Measurements from ENCODE around the gene TNS1. TPM values are rescaled to one million over a fixed set of nuclear protein-coding genes. Genes with fewer than 3 reads are reported as not detected.

TNS1 gene
- total and polyA plus RNA-seq, 2 experiments from 2014 or later = 16.2 to 27.6 TPM

GRCh38 chr2:218041302-218042168 is 38.7 kb upstream of the TNS1 start:
- no peak for DNase-seq (ENCODE audit: low spot score)
- Histone ChIP-seq H3K9me3 (ENCODE audit: low read depth) (no peaks in the 10 kb centered on the region), H3K27ac (no peak overlapping the region), H3K79me2 (no peaks in the 10 kb centered on the region), H3K36me3 (replicated peaks; ENCODE audit: insufficient read depth, low read depth) (no peaks in the 10 kb centered on the region), H3K27me3 (peaks cover 28% of the 10 kb centered on the region), H2AFZ (no peak overlapping the region), H4K20me1 (ENCODE audit: insufficient read depth, poor library complexity, severe bottlenecking) (no peaks in the 10 kb centered on the region), H3K4me1 (ENCODE audit: insufficient read depth) (no peaks in the 10 kb centered on the region), H3K4me2 (no peak overlapping the region), H3K4me3 (no peak overlapping the region), H3K9me2 (replicated peaks; ENCODE audit: insufficient read depth) (no peaks in the 10 kb centered on the region)
- TF ChIP-seq EZH2 (IDR thresholded peaks at IDR 0.05; ENCODE audit: borderline replicate concordance) (no peak), EZH2phosphoT487 (IDR thresholded peaks at IDR 0.05; ENCODE audit: low read depth, severe bottlenecking, unreplicated experiment) (no peak)
- TF ChIP-seq, protein P1, sequence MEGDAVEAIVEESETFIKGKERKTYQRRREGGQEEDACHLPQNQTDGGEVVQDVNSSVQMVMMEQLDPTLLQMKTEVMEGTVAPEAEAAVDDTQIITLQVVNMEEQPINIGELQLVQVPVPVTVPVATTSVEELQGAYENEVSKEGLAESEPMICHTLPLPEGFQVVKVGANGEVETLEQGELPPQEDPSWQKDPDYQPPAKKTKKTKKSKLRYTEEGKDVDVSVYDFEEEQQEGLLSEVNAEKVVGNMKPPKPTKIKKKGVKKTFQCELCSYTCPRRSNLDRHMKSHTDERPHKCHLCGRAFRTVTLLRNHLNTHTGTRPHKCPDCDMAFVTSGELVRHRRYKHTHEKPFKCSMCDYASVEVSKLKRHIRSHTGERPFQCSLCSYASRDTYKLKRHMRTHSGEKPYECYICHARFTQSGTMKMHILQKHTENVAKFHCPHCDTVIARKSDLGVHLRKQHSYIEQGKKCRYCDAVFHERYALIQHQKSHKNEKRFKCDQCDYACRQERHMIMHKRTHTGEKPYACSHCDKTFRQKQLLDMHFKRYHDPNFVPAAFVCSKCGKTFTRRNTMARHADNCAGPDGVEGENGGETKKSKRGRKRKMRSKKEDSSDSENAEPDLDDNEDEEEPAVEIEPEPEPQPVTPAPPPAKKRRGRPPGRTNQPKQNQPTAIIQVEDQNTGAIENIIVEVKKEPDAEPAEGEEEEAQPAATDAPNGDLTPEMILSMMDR (IDR thresholded peaks at IDR 0.05; ENCODE audit: poor library complexity) = no peak
- WGBS (ENCODE audit: low lambda C conversion rate, missing lambda C conversion rate) = 78% methylated on average over 2 of the region's 2 CpGs

GRCh38 chr2:218040883-218041282 is 38.1 kb upstream of the TNS1 start:
- no peak for TF ChIP-seq EZH2phosphoT487 (IDR thresholded peaks at IDR 0.05; ENCODE audit: low read depth, severe bottlenecking, unreplicated experiment)
- TF ChIP-seq EZH2 (IDR thresholded peaks at IDR 0.05; ENCODE audit: borderline replicate concordance) = no peak
- TF ChIP-seq, protein P1 (IDR thresholded peaks at IDR 0.05; ENCODE audit: poor library complexity) = no peak
- no peaks in the 10 kb centered on the region for H4K20me1 ChIP-seq (ENCODE audit: insufficient read depth, poor library complexity, severe bottlenecking)

DNA sequence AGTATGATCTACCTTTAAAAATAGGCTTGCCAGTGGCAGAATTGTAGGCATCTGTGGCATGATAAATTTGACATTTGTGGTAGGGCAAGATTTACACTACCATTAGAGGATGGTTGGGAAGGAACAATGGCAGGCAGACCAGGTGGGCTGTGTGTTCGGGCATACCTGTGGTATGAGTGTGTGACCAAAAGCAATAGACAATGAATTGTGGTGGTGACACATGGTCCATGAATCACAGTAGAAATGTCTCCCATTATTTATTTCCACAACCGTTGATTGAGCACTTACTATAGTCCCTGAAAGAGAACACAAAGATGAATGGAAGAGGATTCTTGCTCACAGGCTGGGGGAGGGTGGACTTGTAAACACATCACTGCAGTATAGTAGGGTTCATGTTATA is 36.4 kb upstream of the TNS1 start:
- Histone ChIP-seq H2AFZ (no peak overlapping the region), H3K9me3 (ENCODE audit: low read depth) (no peaks in the 10 kb centered on the region), H3K4me1 (ENCODE audit: insufficient read depth) (peaks cover 4% of the 10 kb centered on the region), H3K9me2 (replicated peaks; ENCODE audit: insufficient read depth) (no peaks in the 10 kb centered on the region), H3K79me2 (no peaks in the 10 kb centered on the region), H3K27ac (no peak overlapping the region), H3K36me3 (replicated peaks; ENCODE audit: insufficient read depth, low read depth) (no peaks in the 10 kb centered on the region), H3K4me2 (no peak overlapping the region), H3K27me3 (peaks cover 33% of the 10 kb centered on the region), H3K4me3 (no peak overlapping the region), H4K20me1 (ENCODE audit: insufficient read depth, poor library complexity, severe bottlenecking) (no peaks in the 10 kb centered on the region)
- 89% methylated on average over 2 of the region's 2 CpGs for WGBS (ENCODE audit: low lambda C conversion rate, missing lambda C conversion rate)
- DNase-seq (ENCODE audit: low spot score) = no peak
- TF ChIP-seq, protein P1 (IDR thresholded peaks at IDR 0.05; ENCODE audit: poor library complexity) = no peak
- TF ChIP-seq EZH2 (IDR thresholded peaks at IDR 0.05; ENCODE audit: borderline replicate concordance) (no peak), EZH2phosphoT487 (IDR thresholded peaks at IDR 0.05; ENCODE audit: low read depth, severe bottlenecking, unreplicated experiment) (no peak)

More at GRCh38 chr2:218040883-218041282, 38.1 kb upstream of the TNS1 start:
- H3K27me3 ChIP-seq = peaks cover 28% of the 10 kb centered on the region
- no peaks in the 10 kb centered on the region for H3K4me1 ChIP-seq (ENCODE audit: insufficient read depth)
- no peak overlapping the region for H3K4me2 ChIP-seq
- no peak overlapping the region for H2AFZ ChIP-seq
- H3K9me3 ChIP-seq (ENCODE audit: low read depth) = no peaks in the 10 kb centered on the region
- no peaks in the 10 kb centered on the region for H3K36me3 ChIP-seq (replicated peaks; ENCODE audit: insufficient read depth, low read depth)
- H3K79me2 ChIP-seq = no peaks in the 10 kb centered on the region
- 83% methylated on average over 2 of the region's 2 CpGs for WGBS (ENCODE audit: low lambda C conversion rate, missing lambda C conversion rate)
- H3K27ac ChIP-seq = no peak overlapping the region
- no peaks in the 10 kb centered on the region for H3K9me2 ChIP-seq (replicated peaks; ENCODE audit: insufficient read depth)
- no peak for DNase-seq (ENCODE audit: low spot score)
- no peak overlapping the region for H3K4me3 ChIP-seq

All from hepatocyte (in vitro differentiated cells).